Natural killer cell (primary cell): ENCODE measurements around the gene SIAH1. TPM values are rescaled to one million over a fixed set of nuclear protein-coding genes. Genes with fewer than 3 reads are reported as not detected.

Experiments used
- ATAC-seq, 3 donors: fragments of 150-1000 bp in 2 of 3; fragments of 200-7000 bp in 1 of 3; cut with Tn5 transposase; 1 replicate in 1 of 3; 2 replicates in 2 of 3; pipeline ENCODE4 v1.10.0; 2021; ENCODE audit warnings: mild to moderate bottlenecking in 2 of 3, moderate library complexity in 2 of 3
- DNase-seq, 2 donors: peaks; one replicate each; pipeline versions ENCODE4 v3.0.0 to v3.0.0-alpha.2; 2013 to 2021; ENCODE audit warnings: mixed read lengths in 1 of 2
- H3K27ac ChIP-seq: one replicate; pipeline ENCODE4 v1.5.1; 2013; ENCODE audit warnings: mild to moderate bottlenecking, low read length
- H3K27me3 ChIP-seq: one replicate; pipeline ENCODE4 v1.6.1; 2013; ENCODE audit warnings: low read length; ENCODE audit not compliant: control insufficient read depth, insufficient read depth
- H3K36me3 ChIP-seq: one replicate; pipeline ENCODE4 v1.6.1; 2013; ENCODE audit warnings: low read length; ENCODE audit not compliant: control insufficient read depth, insufficient read depth
- H3K4me1 ChIP-seq: one replicate; pipeline ENCODE4 v1.6.1; 2013; ENCODE audit warnings: low read length; ENCODE audit not compliant: control insufficient read depth, insufficient read depth
- H3K4me3 ChIP-seq: one replicate; pipeline ENCODE4 v1.5.1; 2013; ENCODE audit warnings: low read length
- H3K9me3 ChIP-seq: one replicate; pipeline ENCODE4 v1.6.1; 2013; ENCODE audit warnings: low read length; ENCODE audit not compliant: control insufficient read depth, insufficient read depth
- H3K27ac Mint-ChIP-seq, 2 donors: one replicate each; pipeline ENCODE4 v1.8.0; 2022; ENCODE audit warnings: mild to moderate bottlenecking in 2 of 2, mixed read lengths in 2 of 2, moderate library complexity in 1 of 2
- H3K27me3 Mint-ChIP-seq, 2 donors: one replicate each; pipeline ENCODE4 v1.8.0; 2022; ENCODE audit warnings: low read depth in 2 of 2, mixed read lengths in 2 of 2
- H3K36me3 Mint-ChIP-seq: one replicate; pipeline ENCODE4 v1.8.0; 2022; ENCODE audit warnings: mixed read lengths
- H3K4me1 Mint-ChIP-seq, 2 donors: one replicate each; pipeline ENCODE4 v1.8.0; 2022; ENCODE audit warnings: mixed read lengths in 2 of 2
- H3K4me3 Mint-ChIP-seq: one replicate; pipeline ENCODE4 v1.8.0; 2022; ENCODE audit warnings: mild to moderate bottlenecking, moderate library complexity, mixed read lengths
- H3K9me3 Mint-ChIP-seq, 2 donors: one replicate each; pipeline ENCODE4 v1.8.0; 2022; ENCODE audit warnings: mixed read lengths in 2 of 2
- WGBS: methylation state at CpG from one replicate; pipeline ENCODE4 v1.1.7; 2013; ENCODE audit warnings: missing lambda C conversion rate; ENCODE audit not compliant: insufficient coverage; 5-methylcytosine and 5-hydroxymethylcytosine counted together
- intact Hi-C: fragments of 100-400 bp; cut with micrococcal nuclease; formaldehyde crosslinking; loops from one replicate; pipeline ENCODE4 v1.14.2; 2022
- total RNA-seq, 4 donors: library from RNA; stranded (reverse); fragments of 120-200 nt in 1 of 4; gene quantifications; one replicate each; pipeline versions ENCODE4 v1.2.3 to v1.2.4, GENCODE V29; 2013 to 2022
- TF ChIP-seq, protein P1 (sequence below): fragments of 200-600 bp; IDR thresholded peaks from one replicate; pipeline ENCODE4 v1.8.0; 2022; ENCODE audit warnings: antibody characterized with exemption

Gene SIAH1
- total RNA-seq, 3 donors from 2014 or later (not counting 1 experiment from before 2014, with no cell fraction given), result 52.9 to 57.7 (median 55.5) TPM

DNA sequence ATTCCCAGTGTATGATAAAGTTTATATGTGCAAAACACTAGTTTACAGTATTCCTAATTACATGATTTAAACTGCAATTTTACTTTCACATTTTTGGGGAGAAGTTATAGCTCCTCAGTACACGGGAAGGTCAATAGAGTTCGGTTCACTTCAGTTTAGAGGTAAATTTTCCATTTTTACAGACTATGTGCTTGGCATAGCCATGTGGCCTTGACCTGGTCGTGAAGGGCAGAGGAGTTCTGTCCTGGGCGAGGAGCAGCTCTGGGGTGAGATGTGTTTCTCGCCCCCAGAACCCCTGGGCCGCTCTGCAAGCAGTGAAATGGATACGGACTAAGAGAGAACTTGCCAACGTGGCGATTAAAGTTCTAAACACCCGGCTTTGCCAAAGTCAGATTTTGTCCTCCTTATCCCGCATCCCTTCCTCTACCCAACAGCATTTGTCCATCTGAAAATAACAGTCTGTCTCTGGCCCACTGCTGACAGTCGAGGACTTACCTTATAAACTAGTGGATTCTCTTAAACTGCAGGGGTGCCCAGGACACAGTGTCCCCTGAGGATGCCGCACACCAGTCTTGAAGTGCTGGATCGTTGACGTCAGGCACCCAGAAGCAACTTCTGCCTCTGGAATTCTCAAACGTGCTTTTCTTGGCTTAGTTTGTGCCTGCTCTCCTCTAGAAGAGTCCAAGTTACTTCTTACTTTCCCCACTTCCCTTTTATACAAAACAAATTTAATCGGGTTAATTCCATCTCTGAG lies 1.5 kb upstream of the SIAH1 start:
- intact Hi-C loops, result loop anchor here (10.0 kb wide), 1 partner anchor 1552 kb away; the partner anchor contains the start of gene C16orf87
- whole genome bisulfite sequencing, result 92% methylated on average over 17 of the region's 17 CpGs
- TF ChIP-seq, protein P1, sequence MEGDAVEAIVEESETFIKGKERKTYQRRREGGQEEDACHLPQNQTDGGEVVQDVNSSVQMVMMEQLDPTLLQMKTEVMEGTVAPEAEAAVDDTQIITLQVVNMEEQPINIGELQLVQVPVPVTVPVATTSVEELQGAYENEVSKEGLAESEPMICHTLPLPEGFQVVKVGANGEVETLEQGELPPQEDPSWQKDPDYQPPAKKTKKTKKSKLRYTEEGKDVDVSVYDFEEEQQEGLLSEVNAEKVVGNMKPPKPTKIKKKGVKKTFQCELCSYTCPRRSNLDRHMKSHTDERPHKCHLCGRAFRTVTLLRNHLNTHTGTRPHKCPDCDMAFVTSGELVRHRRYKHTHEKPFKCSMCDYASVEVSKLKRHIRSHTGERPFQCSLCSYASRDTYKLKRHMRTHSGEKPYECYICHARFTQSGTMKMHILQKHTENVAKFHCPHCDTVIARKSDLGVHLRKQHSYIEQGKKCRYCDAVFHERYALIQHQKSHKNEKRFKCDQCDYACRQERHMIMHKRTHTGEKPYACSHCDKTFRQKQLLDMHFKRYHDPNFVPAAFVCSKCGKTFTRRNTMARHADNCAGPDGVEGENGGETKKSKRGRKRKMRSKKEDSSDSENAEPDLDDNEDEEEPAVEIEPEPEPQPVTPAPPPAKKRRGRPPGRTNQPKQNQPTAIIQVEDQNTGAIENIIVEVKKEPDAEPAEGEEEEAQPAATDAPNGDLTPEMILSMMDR, result no peak
- H3K4me1 ChIP-seq, result peaks cover 9% of the 10 kb centered on the region
- no peaks in the 10 kb centered on the region for H3K9me3 ChIP-seq
- Mint-ChIP-seq H3K36me3 (no peaks in the 10 kb centered on the region), H3K4me3 (peak overlapping the region; percentile 92), H3K9me3 (no peaks in the 10 kb centered on the region), H3K27ac (peak overlapping the region in 1 of 2 donors; percentile 75), H3K27me3 (no peaks in the 10 kb centered on the region), H3K4me1 (peaks cover 16 to 19% of the 10 kb centered on the region in 2 donors)
- H3K27ac ChIP-seq, result no peak overlapping the region
- no peaks in the 10 kb centered on the region for H3K27me3 ChIP-seq
- DNase-seq (no peak), ATAC-seq (no peak)
- no peak overlapping the region for H3K4me3 ChIP-seq
- H3K36me3 ChIP-seq, result no peaks in the 10 kb centered on the region

DNA sequence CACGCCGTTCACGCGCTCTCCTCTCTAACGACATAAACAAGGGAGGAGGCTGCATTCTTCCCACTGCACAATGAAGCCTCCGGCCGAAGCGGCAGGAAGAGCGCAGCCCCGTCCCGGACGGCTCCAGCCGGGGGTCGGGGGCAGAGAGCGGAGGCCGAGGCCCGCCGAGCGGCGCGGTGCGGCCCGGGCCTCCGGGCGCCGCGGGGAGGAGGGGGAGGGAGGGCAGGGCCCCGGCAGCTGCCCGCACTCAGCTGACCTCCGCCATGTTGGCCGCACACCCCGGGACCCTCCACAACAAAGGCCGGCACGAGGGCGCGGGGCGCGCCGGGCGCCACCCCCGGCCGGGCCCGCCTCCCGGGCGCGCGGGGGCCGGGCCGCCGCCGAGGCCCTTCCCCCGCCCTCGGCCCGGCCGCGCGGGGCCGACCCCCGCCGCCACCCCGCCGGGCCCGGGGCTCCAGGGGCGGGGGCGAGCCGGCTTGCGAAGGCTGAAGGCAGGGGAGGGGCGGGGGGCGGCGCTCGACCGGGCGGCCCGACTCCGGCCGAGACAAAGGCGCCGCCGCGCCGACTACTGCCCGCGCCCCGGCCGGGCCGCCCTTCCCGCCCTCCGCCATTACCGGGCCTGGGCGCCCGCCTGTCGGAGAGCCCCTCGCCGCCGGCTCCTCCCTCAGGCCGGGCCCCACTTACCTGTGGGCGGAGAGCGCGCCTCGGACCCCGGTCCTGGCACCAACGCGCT lies 527 bp downstream of the SIAH1 start:
- peak; percentile 55 to 66 (median 59) for ATAC-seq

DNA sequence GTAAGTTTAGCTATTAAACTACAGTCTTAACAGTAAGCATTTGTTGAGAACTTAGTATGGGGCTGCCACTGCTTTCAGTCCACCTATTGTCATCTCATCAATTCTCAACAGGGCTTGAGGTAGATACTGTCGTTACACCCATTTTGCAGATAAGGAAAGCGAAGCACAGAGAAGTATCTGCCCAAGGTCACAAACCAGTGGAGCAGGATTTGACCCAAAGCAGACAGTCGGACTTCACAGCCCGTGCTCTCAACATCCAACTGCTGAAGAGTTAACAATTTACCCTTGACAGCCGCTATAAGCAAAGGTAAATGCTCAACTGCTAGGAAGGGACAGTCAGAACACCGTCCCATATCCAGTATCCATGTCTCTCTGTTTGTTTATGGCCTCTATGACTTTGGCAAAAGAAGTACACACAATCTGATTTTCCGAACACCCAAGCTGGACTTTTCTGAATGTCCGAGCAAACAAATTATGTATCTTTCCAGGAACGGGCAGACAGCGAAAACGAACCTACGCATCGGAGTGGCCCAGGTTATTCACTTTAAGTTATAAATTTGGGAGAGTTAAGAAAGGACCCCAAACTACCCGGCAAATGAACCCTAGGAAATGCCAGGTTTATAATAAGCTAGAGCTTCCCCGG lies 1.2 kb downstream of the SIAH1 start:
- peak overlapping the region; percentile 85 to 89 for H3K27ac Mint-ChIP-seq
- Histone ChIP-seq H3K4me3 (peak overlapping the region; percentile 56), H3K4me1 (peaks cover 9% of the 10 kb centered on the region), H3K27ac (peak overlapping the region; percentile 24), H3K27me3 (no peaks in the 10 kb centered on the region), H3K9me3 (no peaks in the 10 kb centered on the region), H3K36me3 (no peaks in the 10 kb centered on the region)
- intact Hi-C loops, result loop anchor here (5.0 to 10.0 kb wide), 2 partner anchors 228 to 1549 kb away; partner anchors contain the start of genes C16orf87 and N4BP1
- no peaks in the 10 kb centered on the region for H3K9me3 Mint-ChIP-seq
- WGBS, result 4% methylated on average over 15 of the region's 15 CpGs
- ATAC-seq, result no peak
- H3K4me1 Mint-ChIP-seq, result peaks cover 33 to 39% of the 10 kb centered on the region in 2 donors
- no peaks in the 10 kb centered on the region for H3K36me3 Mint-ChIP-seq
- TF ChIP-seq, protein P1, result no peak
- DNase-seq, result peak in 1 of 2 donors; percentile 21
- H3K4me3 Mint-ChIP-seq, result peak overlapping the region; percentile 92
- no peaks in the 10 kb centered on the region for H3K27me3 Mint-ChIP-seq

More for the DNA sequence above, 527 bp downstream of the SIAH1 start:
- H3K9me3 Mint-ChIP-seq, result no peaks in the 10 kb centered on the region
- DNase-seq, result peak; percentile 36 to 53
- Histone ChIP-seq H3K9me3 (no peaks in the 10 kb centered on the region), H3K36me3 (no peaks in the 10 kb centered on the region), H3K4me3 (peak overlapping the region; percentile 56), H3K4me1 (peaks cover 9% of the 10 kb centered on the region), H3K27me3 (no peaks in the 10 kb centered on the region), H3K27ac (peak overlapping the region; percentile 71)
- peak overlapping the region; percentile 85 to 91 for H3K27ac Mint-ChIP-seq
- peak overlapping the region; percentile 92 for H3K4me3 Mint-ChIP-seq
- under 1% methylated on average over 103 of the region's 103 CpGs for WGBS
- TF ChIP-seq, protein P1, result no peak
- peaks cover 26 to 32% of the 10 kb centered on the region in 2 donors for H3K4me1 Mint-ChIP-seq
- intact Hi-C loops, result loop anchor here (5.0 to 10.0 kb wide), 2 partner anchors 228 to 1550 kb away; partner anchors contain the start of genes C16orf87 and N4BP1
- H3K36me3 Mint-ChIP-seq, result no peaks in the 10 kb centered on the region
- H3K27me3 Mint-ChIP-seq, result no peaks in the 10 kb centered on the region
